Colonic mucosa (tissue), 4 donors: ENCODE results near the gene VENTX. TPM values are rescaled to one million over a fixed set of nuclear protein-coding genes. Genes with fewer than 3 reads are reported as not detected.

Experiments
- DNase-seq: peaks from one replicate; pipeline ENCODE4 v3.0.0-alpha.2; 2020
- H3K27ac ChIP-seq: fragments of 200-600 bp; one replicate; pipeline ENCODE4 v1.8.0; 2021
- H3K27me3 ChIP-seq: fragments of 200-600 bp; one replicate; pipeline ENCODE4 v1.8.0; 2021
- H3K36me3 ChIP-seq: fragments of 200-600 bp; one replicate; pipeline ENCODE4 v1.8.0; 2021
- H3K4me1 ChIP-seq: fragments of 200-600 bp; one replicate; pipeline ENCODE4 v1.8.0; 2021; ENCODE audit warnings: mild to moderate bottlenecking
- H3K4me3 ChIP-seq: fragments of 200-600 bp; one replicate; pipeline ENCODE4 v1.8.0; 2021
- H3K9ac ChIP-seq, 2 donors: one replicate each; pipeline ENCODE4 v1.7.0; 2013; ENCODE audit warnings: control low read depth in 2 of 2, low read depth in 2 of 2, low read length in 2 of 2
- H3K9me3 ChIP-seq: fragments of 200-600 bp; one replicate; pipeline ENCODE4 v1.8.0; 2021
- CTCF ChIP-seq: fragments of 200-600 bp; IDR thresholded peaks from one replicate; pipeline ENCODE4 v1.8.0; 2022; ENCODE audit warnings: antibody characterized with exemption, mild to moderate bottlenecking
- intact Hi-C: fragments of 100-400 bp; cut with DNase I; formaldehyde crosslinking; loops from one replicate; pipeline ENCODE4 v1.14.1; 2022
- total RNA-seq, 2 donors: library from RNA; stranded (reverse); fragmentation: NEBNext Ultra II Directional in 1 of 2; extraction: Animal tissue kit (Norgen Biotek cat#: 25700) in 1 of 2; gene quantifications; one replicate each; pipeline ENCODE4 v1.2.1, GENCODE V29; 2021
- donor health status: healthy.
- donor health status: DM: no; HTN: no; CAD: no.
- donor health status: DM: no; HTN: no; CAD: no.

VENTX gene
- total RNA-seq, 2 donors from 2014 or later, result 0.15 to 0.24 TPM

DNA sequence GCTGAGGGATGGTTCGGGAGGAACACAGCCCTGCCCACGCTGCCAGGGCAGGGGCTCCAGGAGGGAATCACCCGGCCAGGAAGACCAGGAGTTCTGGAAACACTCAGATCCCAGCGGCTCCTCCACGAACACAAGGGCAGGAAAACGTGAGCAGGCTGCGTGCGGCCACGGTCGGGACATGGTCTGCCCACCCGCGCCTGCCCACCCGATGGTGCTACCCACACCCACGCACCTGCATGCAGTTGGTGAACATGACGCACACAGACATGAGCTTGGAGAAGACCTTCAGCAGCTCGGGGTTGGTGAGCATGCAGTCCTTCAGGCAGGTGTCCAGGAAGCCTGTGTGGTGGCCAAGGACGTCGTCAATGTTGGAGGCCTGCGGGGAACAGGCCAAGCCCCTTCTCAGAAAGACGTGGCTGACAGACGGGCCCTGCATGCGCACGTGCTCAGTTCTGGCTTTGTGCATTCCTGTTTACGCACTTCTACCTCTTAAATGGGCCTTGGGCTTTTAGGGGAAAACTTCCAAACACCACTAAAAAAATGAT, 45.3 kb downstream of the VENTX start:
- H3K4me1 ChIP-seq, result no peaks in the 10 kb centered on the region
- no peak overlapping the region for H3K9ac ChIP-seq
- peaks cover 4% of the 10 kb centered on the region for H3K36me3 ChIP-seq
- no peaks in the 10 kb centered on the region for H3K9me3 ChIP-seq
- H3K4me3 ChIP-seq, result no peak overlapping the region
- H3K27ac ChIP-seq, result no peak overlapping the region
- TF ChIP-seq CTCF, result no peak
- H3K27me3 ChIP-seq, result no peaks in the 10 kb centered on the region
- intact Hi-C loops, result no loop called here
- no peak for DNase-seq

GRCh38 chr10:133283931-133284330, 46.3 kb downstream of the VENTX start:
- Histone ChIP-seq H3K27me3 (no peaks in the 10 kb centered on the region), H3K9ac (no peak overlapping the region), H3K4me3 (no peak overlapping the region), H3K9me3 (no peaks in the 10 kb centered on the region), H3K4me1 (no peaks in the 10 kb centered on the region), H3K27ac (no peak overlapping the region), H3K36me3 (peaks cover 4% of the 10 kb centered on the region)
- no peak for DNase-seq
- TF ChIP-seq CTCF, result no peak
- intact Hi-C loops, result no loop called here

DNA sequence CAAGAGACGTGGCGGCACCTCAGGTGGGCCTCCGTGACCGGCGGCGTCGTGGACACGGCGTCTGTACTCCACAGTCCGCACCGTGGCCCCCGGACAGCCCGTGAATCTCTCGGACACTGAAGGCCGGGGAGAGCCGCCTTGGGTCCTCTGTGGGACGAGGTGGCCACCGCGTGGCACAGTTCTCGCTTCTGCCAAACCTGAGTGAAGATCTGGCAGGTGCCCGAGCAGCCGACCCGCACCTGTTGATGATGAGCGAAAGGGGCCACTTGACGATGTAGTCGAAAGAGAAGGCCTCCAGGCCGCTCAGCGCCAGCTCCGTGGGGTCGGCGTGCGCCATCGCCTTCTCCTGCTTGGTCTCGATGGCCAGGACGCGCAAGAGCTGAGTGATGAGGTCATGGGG, 47.6 kb downstream of the VENTX start:
- DNase-seq, result no peak
- Histone ChIP-seq H3K4me3 (no peak overlapping the region), H3K27me3 (no peaks in the 10 kb centered on the region), H3K4me1 (no peaks in the 10 kb centered on the region), H3K9me3 (no peaks in the 10 kb centered on the region), H3K36me3 (peaks cover 4% of the 10 kb centered on the region), H3K27ac (no peak overlapping the region), H3K9ac (no peak overlapping the region)
- TF ChIP-seq CTCF, result no peak
- intact Hi-C loops, result no loop called here

- intact Hi-C loops, result no loop called here
- no peak for TF ChIP-seq CTCF
Observed at GRCh38 chr10:133286366-133286765, 48.7 kb downstream of the VENTX start.

DNA sequence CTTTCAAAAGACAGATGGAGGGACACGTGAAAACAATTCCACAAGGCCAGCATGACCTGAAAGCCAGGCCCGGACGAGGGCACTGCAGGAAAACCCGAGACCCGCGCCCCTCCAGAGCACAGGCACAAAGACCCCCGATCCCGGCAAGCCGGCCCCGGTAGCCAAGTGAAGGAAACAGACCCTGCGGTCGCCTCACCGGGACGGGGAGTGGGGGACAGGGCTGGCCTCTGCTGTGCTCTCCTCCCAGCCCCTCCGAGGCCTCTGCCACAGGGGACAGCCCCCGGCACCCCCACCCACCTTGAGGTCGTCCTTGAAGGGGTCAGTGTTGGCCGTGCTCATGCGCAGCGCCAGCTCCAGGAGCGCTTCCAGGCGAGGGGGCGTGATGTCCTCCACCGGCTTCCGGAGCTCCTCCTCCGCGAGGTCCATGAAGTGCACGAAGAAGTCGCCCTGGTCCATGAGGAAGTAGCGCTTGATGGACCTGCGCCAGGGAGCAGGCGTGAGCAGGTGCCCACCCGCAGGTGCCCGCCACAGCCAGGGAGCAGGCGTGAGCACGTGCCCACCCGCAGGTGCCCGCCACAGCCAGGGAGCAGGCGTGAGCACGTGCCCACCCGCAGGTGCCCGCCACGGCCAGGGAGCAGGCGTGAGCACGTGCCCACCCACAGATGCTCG, 50.3 kb downstream of the VENTX start:
- H3K27ac ChIP-seq, result no peak overlapping the region
- no peak overlapping the region for H3K9ac ChIP-seq
- no peak overlapping the region for H3K4me3 ChIP-seq
- DNase-seq, result no peak
- intact Hi-C loops, result no loop called here
- no peaks in the 10 kb centered on the region for H3K9me3 ChIP-seq
- H3K36me3 ChIP-seq, result peaks cover 4% of the 10 kb centered on the region
- H3K4me1 ChIP-seq, result no peaks in the 10 kb centered on the region
- TF ChIP-seq CTCF, result no peak
- H3K27me3 ChIP-seq, result no peaks in the 10 kb centered on the region

More at GRCh38 chr10:133286366-133286765, 48.7 kb downstream of the VENTX start:
- Histone ChIP-seq H3K36me3 (peaks cover 4% of the 10 kb centered on the region), H3K9me3 (no peaks in the 10 kb centered on the region), H3K4me1 (no peaks in the 10 kb centered on the region), H3K4me3 (no peak overlapping the region), H3K27ac (no peak overlapping the region), H3K9ac (no peak overlapping the region), H3K27me3 (no peaks in the 10 kb centered on the region)
- DNase-seq, result no peak
